A549 (cell line): ENCODE data around the gene MERTK. TPM values are rescaled to one million over a fixed set of nuclear protein-coding genes. Genes with fewer than 3 reads are reported as not detected.

ENCODE experiments used
- ATAC-seq, 2 experiments: fragments of 200-7000 bp in 1 of 2; fragments of >200 bp in 1 of 2; cut with Nextera tagmentation in 1 of 2; cut with Tn5 transposase in 1 of 2; 3 replicates each; pipeline versions ENCODE4 v1.8.0 to v1.9.1; 2018 to 2020; ENCODE audit warnings: mild to moderate bottlenecking in 1 of 2, moderate library complexity in 1 of 2
- CTCF ChIA-PET: fragments of 300-600 bp; sonication (Branson Sonifier 250); formaldehyde crosslinking; extraction: SDS; loops from one replicate; lab custom pipeline; 2021; ENCODE audit warnings: antibody characterized with exemption, inconsistent platforms; lab: Yijun Ruan, JAX
- POLR2A ChIA-PET: fragments of 350-600 bp; formaldehyde crosslinking; extraction: SDS; loops from one replicate; lab custom pipeline; 2021; ENCODE audit warnings: antibody characterized with exemption, inconsistent platforms; lab: Yijun Ruan, JAX
- DNase-seq, 2 experiments: peaks; one replicate each; pipeline versions ENCODE4 v3.0.0 to v3.0.0-alpha.2; 2011 to 2016; ENCODE audit warnings: low read depth in 1 of 2, low spot score in 1 of 2
- FAIRE-seq: peaks from 2 replicates; lab custom pipeline; 2011; peaks lifted over from hg19 to GRCh38; lab: Jason Lieb, UNC
- H3K27ac ChIP-seq, 2 experiments: fragments of >200 bp; sonication (Bioruptor Twin); formaldehyde crosslinking; 3 replicates each; pipeline ENCODE4 v1.5.1; 2016 to 2017
- H3K4me1 ChIP-seq: fragments of >200 bp; sonication (Bioruptor Twin); formaldehyde crosslinking; 3 replicates; pipeline ENCODE4 v1.6.1; 2016
- H3K4me2 ChIP-seq: fragments of >200 bp; sonication (Bioruptor Twin); formaldehyde crosslinking; 3 replicates; pipeline ENCODE4 v1.6.1; 2016
- H3K4me3 ChIP-seq: fragments of >200 bp; sonication (Bioruptor Twin); formaldehyde crosslinking; 3 replicates; pipeline ENCODE4 v1.5.1; 2016
- H3K9me3 ChIP-seq: fragments of >200 bp; sonication (Bioruptor Twin); formaldehyde crosslinking; 3 replicates; pipeline ENCODE4 v1.6.1; 2016
- CHD2 ChIP-seq: fragments of 150-350 bp; IDR thresholded peaks from 2 replicates; pipeline ENCODE4 v1.6.1; 2014; ENCODE audit warnings: low read length; ENCODE audit not compliant: partially characterized antibody
- CHD4 ChIP-seq: fragments of 200-600 bp; sonication (generic); IDR thresholded peaks from 2 replicates; pipeline ENCODE4 v1.6.1; 2016; ENCODE audit warnings: antibody characterized with exemption, mild to moderate bottlenecking, borderline replicate concordance
- EHF ChIP-seq: fragments of 250-450 bp; sonication (Bioruptor Pico); IDR thresholded peaks from 2 replicates; pipeline ENCODE4 v1.5.0; 2020; ENCODE audit warnings: mild to moderate bottlenecking
- EP300 ChIP-seq, 2 experiments: fragments of >200 bp; sonication (Bioruptor Twin); formaldehyde crosslinking; IDR thresholded peaks; 2 replicates in 1 of 2; 3 replicates in 1 of 2; pipeline ENCODE4 v1.6.1; 2016 to 2017
- ESRRA ChIP-seq: fragments of 150-350 bp; IDR thresholded peaks from 2 replicates; pipeline ENCODE4 v1.6.1; 2014; ENCODE audit warnings: mild to moderate bottlenecking, low read length, borderline replicate concordance
- FOSL2 ChIP-seq, 2 experiments: fragments of 450-650 bp in 1 of 2; fragments of >200 bp in 1 of 2; sonication (Bioruptor Twin) in 1 of 2; formaldehyde crosslinking; IDR thresholded peaks; 2 replicates each; pipeline versions ENCODE4 v1.5.0 to v1.6.1; 2016 to 2020; ENCODE audit warnings: mild to moderate bottlenecking in 1 of 2, moderate library complexity in 1 of 2
- FOXS1 ChIP-seq: fragments of 250-450 bp; sonication (Bioruptor Pico); IDR thresholded peaks from 2 replicates; pipeline ENCODE4 v1.5.0; 2020; ENCODE audit warnings: mild to moderate bottlenecking, moderate library complexity
- GATA3 ChIP-seq: IDR thresholded peaks from 2 replicates; pipeline ENCODE4 v1.6.1; 2012; ENCODE audit warnings: borderline replicate concordance
- HOXB13 ChIP-seq: fragments of 250-450 bp; sonication (Bioruptor Pico); IDR thresholded peaks from 2 replicates; pipeline ENCODE4 v1.5.0; 2020; ENCODE audit warnings: low read depth, mild to moderate bottlenecking, moderate library complexity
- HOXB5 ChIP-seq: fragments of 250-450 bp; sonication (Bioruptor Pico); IDR thresholded peaks from 2 replicates; pipeline ENCODE4 v1.5.0; 2020; ENCODE audit warnings: mild to moderate bottlenecking, moderate library complexity
- MAFK ChIP-seq: fragments of 450-650 bp; IDR thresholded peaks from 2 replicates; pipeline ENCODE4 v1.6.1; 2014; ENCODE audit not compliant: partially characterized antibody
- MAZ ChIP-seq: fragments of 150-350 bp; IDR thresholded peaks from 2 replicates; pipeline ENCODE4 v1.6.1; 2014; ENCODE audit warnings: antibody characterized with exemption, low read depth, low read length, borderline replicate concordance
- NR3C1 ChIP-seq: fragments of >200 bp; sonication (Bioruptor Twin); formaldehyde crosslinking; IDR thresholded peaks from 3 replicates; pipeline ENCODE4 v1.6.1; 2017
- POLR2A ChIP-seq: IDR thresholded peaks from 2 replicates; pipeline ENCODE4 v1.6.1; 2012; ENCODE audit warnings: mild to moderate bottlenecking, low read length
- RCOR1 ChIP-seq: fragments of 150-350 bp; IDR thresholded peaks from 2 replicates; pipeline ENCODE4 v1.6.1; 2014; ENCODE audit warnings: antibody characterized with exemption, low read length, low read depth
- SREBF2 ChIP-seq: fragments of 450-650 bp; IDR thresholded peaks from 2 replicates; pipeline ENCODE4 v1.6.1; 2014; ENCODE audit warnings: mild to moderate bottlenecking, moderate library complexity
- TFCP2L1 ChIP-seq: fragments of 250-450 bp; sonication (Bioruptor Pico); IDR thresholded peaks from 2 replicates; pipeline ENCODE4 v1.5.0; 2021; ENCODE audit warnings: mild to moderate bottlenecking
- ZFP36 ChIP-seq: fragments of 450-650 bp; IDR thresholded peaks from 2 replicates; pipeline ENCODE4 v1.6.1; 2014; ENCODE audit warnings: borderline replicate concordance; ENCODE audit not compliant: partially characterized antibody
- ZNF302 ChIP-seq: fragments of 250-450 bp; sonication (Bioruptor Pico); IDR thresholded peaks from 2 replicates; pipeline ENCODE4 v1.9.0; 2021; ENCODE audit warnings: inconsistent platforms, mild to moderate bottlenecking, moderate library complexity
- ZSCAN20 ChIP-seq: fragments of 250-450 bp; sonication (Bioruptor Pico); IDR thresholded peaks from 2 replicates; pipeline ENCODE4 v1.8.0; 2022; ENCODE audit warnings: mild to moderate bottlenecking, moderate library complexity
- WGBS: methylation state at CpG from one replicate; pipeline ENCODE4 v1.1.6; 2017; ENCODE audit errors: missing lambda C conversion rate; 5-methylcytosine and 5-hydroxymethylcytosine counted together
- polyA plus RNA-seq, 4 experiments: library from polyadenylated mRNA; depleted of rRNA in 3 of 4; stranded (reverse); fragments of >200 nt; fragmentation: RNase III in 1 of 4; extraction: RNeasy Plus Mini Kit Qiagen cat#74134 plus additional on column Dnase treatment in 1 of 4; gene quantifications; 2 replicates in 3 of 4; 3 replicates in 1 of 4; pipeline ENCODE4 v1.2.3, GENCODE V29; 2011 to 2017
- TF ChIP-seq, protein P1 (sequence below): fragments of >200 bp; sonication (Bioruptor Twin); formaldehyde crosslinking; IDR thresholded peaks from 2 replicates; pipeline ENCODE4 v1.6.1; 2016
- TF ChIP-seq, protein P2 (sequence below): IDR thresholded peaks from 2 replicates; pipeline ENCODE4 v1.6.1; 2012; ENCODE audit warnings: low read depth, borderline replicate concordance
- TF ChIP-seq, protein P3 (sequence below): fragments of >200 bp; sonication (Bioruptor Twin); formaldehyde crosslinking; IDR thresholded peaks from 3 replicates; pipeline ENCODE4 v1.6.1; 2016
- TF ChIP-seq, protein P4 (sequence below): fragments of 450-650 bp; IDR thresholded peaks from 2 replicates; pipeline ENCODE4 v1.6.1; 2014; ENCODE audit warnings: antibody characterized with exemption
- TF ChIP-seq, protein P5 (sequence below): IDR thresholded peaks from 2 replicates; pipeline ENCODE4 v1.6.1; 2012

The MERTK gene
- polyA plus RNA-seq, 2 of the 4 experiments (the other 2 are of a cell fraction), result 1.4 to 4.0 TPM

DNA sequence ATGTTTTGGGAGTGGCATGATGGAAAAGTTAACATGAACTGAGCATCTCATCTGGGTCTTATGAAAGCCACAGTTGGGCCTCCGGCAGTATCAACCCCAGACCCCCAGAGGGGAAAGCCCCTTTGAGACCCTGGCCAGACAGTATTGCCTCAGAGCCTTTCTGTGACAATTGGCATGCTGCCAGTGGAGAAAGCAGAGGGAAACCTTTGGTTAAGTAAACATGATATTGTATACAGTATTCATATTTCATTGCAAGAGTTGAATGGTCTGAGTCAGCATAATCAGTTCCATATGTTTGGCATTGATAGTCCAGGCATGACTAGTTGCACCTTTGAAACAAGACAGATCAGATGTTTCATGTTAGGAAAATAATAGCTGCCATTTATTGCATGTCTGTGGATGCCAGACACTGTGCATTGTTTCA, 20.0 kb downstream of the MERTK start:
- TF ChIP-seq MAFK, result peak; percentile 94
- TF ChIP-seq, protein P1, sequence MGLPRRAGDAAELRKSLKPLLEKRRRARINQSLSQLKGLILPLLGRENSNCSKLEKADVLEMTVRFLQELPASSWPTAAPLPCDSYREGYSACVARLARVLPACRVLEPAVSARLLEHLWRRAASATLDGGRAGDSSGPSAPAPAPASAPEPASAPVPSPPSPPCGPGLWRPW, result no peak
- no peak for ATAC-seq
- Histone ChIP-seq H3K4me1 (no peaks in the 10 kb centered on the region), H3K9me3 (no peaks in the 10 kb centered on the region), H3K4me2 (no peak overlapping the region), H3K27ac (no peak overlapping the region), H3K4me3 (no peak overlapping the region)
- CTCF ChIA-PET, result interaction anchor here (0.7 to 1.8 kb wide), 4 partner anchors 12 to 17 kb away, joined by 3 to 7 read pairs (median 4); no protein-coding TSS in a partner anchor
- DNase-seq, result no peak
- no peak for FAIRE-seq
- 93% methylated on average over 1 of the region's 1 CpG for WGBS
- POLR2A ChIA-PET, result no interaction called here

DNA sequence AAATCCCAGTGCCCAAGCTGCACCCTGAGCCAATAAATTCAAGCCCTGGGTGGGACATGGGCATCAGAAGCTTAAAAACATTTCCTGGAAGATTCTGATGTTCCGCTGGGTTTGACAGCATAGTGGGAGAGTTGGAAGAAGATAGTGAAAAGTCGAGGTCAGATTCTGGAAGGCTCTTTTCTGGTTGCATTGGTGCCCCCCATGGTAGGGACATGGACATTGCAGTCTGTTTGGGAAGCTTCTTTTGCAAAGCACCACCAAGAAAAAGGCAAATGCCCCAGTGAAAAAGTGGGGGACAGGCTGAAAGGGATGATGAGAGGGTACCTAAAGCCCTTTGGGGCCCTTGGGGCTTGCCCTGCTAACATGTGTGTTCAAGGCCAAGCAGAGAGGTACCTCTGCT, 21.0 kb downstream of the MERTK start:
- H3K27ac ChIP-seq, result no peak overlapping the region
- no peak for TF ChIP-seq POLR2A
- no peak for TF ChIP-seq ZNF302 (CRISPR knock-in tag)
- TF ChIP-seq HOXB5, result no peak
- TF ChIP-seq SREBF2, result no peak
- TF ChIP-seq ZSCAN20 (CRISPR knock-in tag), result no peak
- no peak for TF ChIP-seq EP300 (IDR thresholded peaks at IDR 0.05)
- TF ChIP-seq, protein P2, sequence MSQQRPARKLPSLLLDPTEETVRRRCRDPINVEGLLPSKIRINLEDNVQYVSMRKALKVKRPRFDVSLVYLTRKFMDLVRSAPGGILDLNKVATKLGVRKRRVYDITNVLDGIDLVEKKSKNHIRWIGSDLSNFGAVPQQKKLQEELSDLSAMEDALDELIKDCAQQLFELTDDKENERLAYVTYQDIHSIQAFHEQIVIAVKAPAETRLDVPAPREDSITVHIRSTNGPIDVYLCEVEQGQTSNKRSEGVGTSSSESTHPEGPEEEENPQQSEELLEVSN, result no peak
- TF ChIP-seq CHD2, result no peak
- 50% methylated on average over 2 of the region's 2 CpGs for WGBS
- H3K4me3 ChIP-seq, result no peak overlapping the region
- DNase-seq (no peak), ATAC-seq (peak in 1 of 2 experiments; percentile 56; a peak in 3 of 6 replicates), FAIRE-seq (no peak)
- ChIA-PET POLR2A (no interaction called here), CTCF (interaction anchor here (1.2 to 1.8 kb wide), 4 partner anchors 9 to 18 kb away, joined by 3 to 7 read pairs (median 4); no protein-coding TSS in a partner anchor)
- no peaks in the 10 kb centered on the region for H3K9me3 ChIP-seq
- H3K4me2 ChIP-seq, result no peak overlapping the region
- H3K4me1 ChIP-seq, result no peaks in the 10 kb centered on the region

DNA sequence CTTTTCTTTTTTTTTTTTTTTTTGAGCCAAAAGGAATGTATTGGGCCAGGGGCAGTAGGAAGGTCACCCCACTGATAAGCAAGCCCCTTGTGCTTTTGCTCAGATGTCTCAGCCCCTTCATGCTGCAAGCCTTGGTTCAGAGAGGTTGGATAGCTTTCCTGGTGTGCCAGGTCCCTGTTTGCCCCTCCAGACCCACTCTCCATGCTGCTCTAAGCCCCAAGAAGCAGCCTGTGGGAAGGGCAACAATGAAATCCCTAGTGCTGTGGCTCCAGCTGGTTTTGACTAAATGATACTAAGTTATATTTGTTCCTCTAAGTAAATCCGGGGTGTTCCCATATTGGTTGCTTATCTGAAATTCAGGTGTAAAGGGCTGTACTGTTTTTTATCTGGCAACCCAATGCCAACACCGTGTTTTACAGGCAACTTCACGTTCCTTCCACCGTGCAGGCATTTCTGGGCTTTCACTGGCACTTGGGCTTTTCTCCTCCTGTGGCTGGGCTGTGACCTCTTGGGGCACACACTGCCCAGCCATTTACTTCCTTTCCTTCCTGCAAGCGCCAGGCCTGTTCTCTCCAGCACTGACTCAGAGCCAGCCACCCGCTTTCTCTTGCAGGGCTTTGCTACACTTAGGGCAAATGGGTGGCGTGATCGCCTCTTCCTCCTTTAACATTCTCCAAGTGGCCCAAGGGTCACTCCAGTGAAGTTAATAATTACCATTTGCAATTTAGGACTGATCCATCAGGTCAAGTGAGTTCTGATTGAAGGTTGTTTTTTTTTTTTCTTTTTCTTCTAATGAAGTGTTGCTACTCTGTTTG, 21.6 kb downstream of the MERTK start:
- FAIRE-seq (no peak), ATAC-seq (peak in 1 of 2 experiments; percentile 37; a peak in 2 of 6 replicates), DNase-seq (no peak)
- no peaks in the 10 kb centered on the region for H3K9me3 ChIP-seq
- no peak for TF ChIP-seq FOXS1 (CRISPR knock-in tag)
- TF ChIP-seq TFCP2L1 (CRISPR knock-in tag), result no peak
- TF ChIP-seq, protein P3, sequence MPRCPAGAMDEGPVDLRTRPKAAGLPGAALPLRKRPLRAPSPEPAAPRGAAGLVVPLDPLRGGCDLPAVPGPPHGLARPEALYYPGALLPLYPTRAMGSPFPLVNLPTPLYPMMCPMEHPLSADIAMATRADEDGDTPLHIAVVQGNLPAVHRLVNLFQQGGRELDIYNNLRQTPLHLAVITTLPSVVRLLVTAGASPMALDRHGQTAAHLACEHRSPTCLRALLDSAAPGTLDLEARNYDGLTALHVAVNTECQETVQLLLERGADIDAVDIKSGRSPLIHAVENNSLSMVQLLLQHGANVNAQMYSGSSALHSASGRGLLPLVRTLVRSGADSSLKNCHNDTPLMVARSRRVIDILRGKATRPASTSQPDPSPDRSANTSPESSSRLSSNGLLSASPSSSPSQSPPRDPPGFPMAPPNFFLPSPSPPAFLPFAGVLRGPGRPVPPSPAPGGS, result no peak
- no peak for TF ChIP-seq NR3C1
- no peak for TF ChIP-seq HOXB13 (CRISPR knock-in tag)
- TF ChIP-seq ZFP36, result no peak
- no peak for TF ChIP-seq ZSCAN20 (CRISPR knock-in tag)
- TF ChIP-seq GATA3, result no peak
- TF ChIP-seq CHD4, result no peak
- TF ChIP-seq, protein P4, sequence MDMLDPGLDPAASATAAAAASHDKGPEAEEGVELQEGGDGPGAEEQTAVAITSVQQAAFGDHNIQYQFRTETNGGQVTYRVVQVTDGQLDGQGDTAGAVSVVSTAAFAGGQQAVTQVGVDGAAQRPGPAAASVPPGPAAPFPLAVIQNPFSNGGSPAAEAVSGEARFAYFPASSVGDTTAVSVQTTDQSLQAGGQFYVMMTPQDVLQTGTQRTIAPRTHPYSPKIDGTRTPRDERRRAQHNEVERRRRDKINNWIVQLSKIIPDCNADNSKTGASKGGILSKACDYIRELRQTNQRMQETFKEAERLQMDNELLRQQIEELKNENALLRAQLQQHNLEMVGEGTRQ, result no peak
- TF ChIP-seq POLR2A, result no peak
- TF ChIP-seq MAZ, result no peak
- no peak for TF ChIP-seq RCOR1
- TF ChIP-seq HOXB5, result no peak
- TF ChIP-seq, protein P5, sequence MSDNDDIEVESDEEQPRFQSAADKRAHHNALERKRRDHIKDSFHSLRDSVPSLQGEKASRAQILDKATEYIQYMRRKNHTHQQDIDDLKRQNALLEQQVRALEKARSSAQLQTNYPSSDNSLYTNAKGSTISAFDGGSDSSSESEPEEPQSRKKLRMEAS, result no peak
- TF ChIP-seq ESRRA, result no peak
- TF ChIP-seq EHF (CRISPR knock-in tag), result no peak
- no peak for TF ChIP-seq FOSL2 (IDR thresholded peaks at IDR 0.05)
- TF ChIP-seq FOSL2 (CRISPR knock-in tag; IDR thresholded peaks at IDR 0.05), result no peak
- no peak for TF ChIP-seq SREBF2
- 76% methylated on average over 8 of the region's 8 CpGs for WGBS
- H3K4me1 ChIP-seq, result no peaks in the 10 kb centered on the region
- ChIA-PET POLR2A (no interaction called here), CTCF (interaction anchor here (0.6 to 1.8 kb wide), 5 partner anchors 10 to 28 kb away, joined by 3 to 7 read pairs (median 3); no protein-coding TSS in a partner anchor)
- no peak overlapping the region for H3K4me3 ChIP-seq
- no peak overlapping the region for H3K4me2 ChIP-seq
- H3K27ac ChIP-seq, result no peak overlapping the region; a peak in 1 of 6 replicates
